HUES6 (cell line): Measurements from ENCODE around the gene NR3C2.

Source experiments
- H3K27ac ChIP-seq: 2 replicates; pipeline ENCODE4 v1.7.0; 2013; ENCODE audit warnings: low read depth, mild to moderate bottlenecking, low read length, inconsistent platforms
- H3K27me3 ChIP-seq: 2 replicates; pipeline ENCODE4 v1.6.1; 2013; ENCODE audit warnings: low read length; ENCODE audit not compliant: control insufficient read depth, insufficient read depth
- H3K36me3 ChIP-seq: 2 replicates; pipeline ENCODE4 v1.6.1; 2013; ENCODE audit warnings: low read length; ENCODE audit not compliant: control insufficient read depth, insufficient read depth
- H3K4me1 ChIP-seq: 2 replicates; pipeline ENCODE4 v1.6.1; 2013; ENCODE audit warnings: low read length; ENCODE audit not compliant: control insufficient read depth, insufficient read depth
- H3K4me3 ChIP-seq: 2 replicates; pipeline ENCODE4 v1.5.1; 2013; ENCODE audit warnings: low read depth, low read length
- H3K9ac ChIP-seq: one replicate; pipeline ENCODE4 v1.6.1; 2013; ENCODE audit warnings: mild to moderate bottlenecking, low read length
- H3K9me3 ChIP-seq: 2 replicates; pipeline ENCODE4 v1.6.1; 2013; ENCODE audit warnings: low read depth, low read length; ENCODE audit not compliant: control insufficient read depth, insufficient read depth

NR3C2 gene

GRCh38 chr4:148239494-148239985 is 202.7 kb downstream of the NR3C2 start:
- Histone ChIP-seq H3K27ac (no peak overlapping the region), H3K9ac (no peak overlapping the region), H3K27me3 (no peaks in the 10 kb centered on the region), H3K36me3 (no peaks in the 10 kb centered on the region), H3K4me1 (no peaks in the 10 kb centered on the region), H3K9me3 (no peaks in the 10 kb centered on the region), H3K4me3 (no peak overlapping the region)

GRCh38 chr4:148238811-148239493 is 203.3 kb downstream of the NR3C2 start:
- Histone ChIP-seq H3K4me1 (no peaks in the 10 kb centered on the region), H3K9ac (no peak overlapping the region), H3K9me3 (no peaks in the 10 kb centered on the region)

GRCh38 chr4:148238086-148238485 is 204.1 kb downstream of the NR3C2 start:
- H3K4me3 ChIP-seq, result no peak overlapping the region
- no peak overlapping the region for H3K9ac ChIP-seq
- no peaks in the 10 kb centered on the region for H3K9me3 ChIP-seq
- no peak overlapping the region for H3K27ac ChIP-seq
- H3K4me1 ChIP-seq, result no peaks in the 10 kb centered on the region
- H3K27me3 ChIP-seq, result no peaks in the 10 kb centered on the region
- no peaks in the 10 kb centered on the region for H3K36me3 ChIP-seq

More at GRCh38 chr4:148238811-148239493, 203.3 kb downstream of the NR3C2 start:
- Histone ChIP-seq H3K27ac (no peak overlapping the region), H3K4me3 (no peak overlapping the region), H3K36me3 (no peaks in the 10 kb centered on the region), H3K27me3 (no peaks in the 10 kb centered on the region)

GRCh38 chr4:148235809-148236208 is 206.4 kb downstream of the NR3C2 start:
- no peaks in the 10 kb centered on the region for H3K36me3 ChIP-seq
- H3K27ac ChIP-seq, result no peak overlapping the region
- no peak overlapping the region for H3K9ac ChIP-seq
- no peaks in the 10 kb centered on the region for H3K4me1 ChIP-seq
- H3K9me3 ChIP-seq, result no peaks in the 10 kb centered on the region
- H3K4me3 ChIP-seq, result no peak overlapping the region
- no peaks in the 10 kb centered on the region for H3K27me3 ChIP-seq

GRCh38 chr4:148229798-148230197 is 212.4 kb downstream of the NR3C2 start:
- no peak overlapping the region for H3K9ac ChIP-seq

GRCh38 chr4:148229028-148229427 is 213.2 kb downstream of the NR3C2 start:
- Histone ChIP-seq H3K9ac (no peak overlapping the region), H3K27ac (no peak overlapping the region), H3K36me3 (no peaks in the 10 kb centered on the region), H3K4me3 (no peak overlapping the region), H3K4me1 (no peaks in the 10 kb centered on the region), H3K27me3 (no peaks in the 10 kb centered on the region), H3K9me3 (no peaks in the 10 kb centered on the region)

More at GRCh38 chr4:148229798-148230197, 212.4 kb downstream of the NR3C2 start:
- Histone ChIP-seq H3K9me3 (no peaks in the 10 kb centered on the region), H3K27ac (no peak overlapping the region), H3K4me3 (no peak overlapping the region), H3K4me1 (no peaks in the 10 kb centered on the region), H3K27me3 (no peaks in the 10 kb centered on the region), H3K36me3 (no peaks in the 10 kb centered on the region)

- Histone ChIP-seq H3K9me3 (no peaks in the 10 kb centered on the region), H3K36me3 (no peaks in the 10 kb centered on the region), H3K27me3 (no peaks in the 10 kb centered on the region), H3K27ac (no peak overlapping the region), H3K4me1 (no peaks in the 10 kb centered on the region), H3K9ac (no peak overlapping the region), H3K4me3 (no peak overlapping the region)
Measured at GRCh38 chr4:148227147-148227546, 215.1 kb downstream of the NR3C2 start.

- Histone ChIP-seq H3K27me3 (no peaks in the 10 kb centered on the region), H3K36me3 (no peaks in the 10 kb centered on the region), H3K27ac (no peak overlapping the region), H3K9ac (no peak overlapping the region), H3K4me1 (no peaks in the 10 kb centered on the region), H3K4me3 (no peak overlapping the region), H3K9me3 (no peaks in the 10 kb centered on the region)
Measured at GRCh38 chr4:148226341-148226740, 215.9 kb downstream of the NR3C2 start.

GRCh38 chr4:148225639-148226038 is 216.6 kb downstream of the NR3C2 start:
- H3K4me3 ChIP-seq, result no peak overlapping the region
- H3K4me1 ChIP-seq, result no peaks in the 10 kb centered on the region
- H3K36me3 ChIP-seq, result no peaks in the 10 kb centered on the region
- H3K9me3 ChIP-seq, result no peaks in the 10 kb centered on the region
- H3K27ac ChIP-seq, result no peak overlapping the region
- H3K27me3 ChIP-seq, result no peaks in the 10 kb centered on the region
- no peak overlapping the region for H3K9ac ChIP-seq

GRCh38 chr4:148224476-148224875 is 217.7 kb downstream of the NR3C2 start:
- H3K27me3 ChIP-seq, result no peaks in the 10 kb centered on the region
- no peak overlapping the region for H3K4me3 ChIP-seq
- H3K9me3 ChIP-seq, result no peaks in the 10 kb centered on the region
- H3K4me1 ChIP-seq, result no peaks in the 10 kb centered on the region
- no peak overlapping the region for H3K27ac ChIP-seq
- no peak overlapping the region for H3K9ac ChIP-seq
- no peaks in the 10 kb centered on the region for H3K36me3 ChIP-seq

GRCh38 chr4:148222991-148223660 is 219.1 kb downstream of the NR3C2 start:
- H3K4me3 ChIP-seq, result no peak overlapping the region
- no peaks in the 10 kb centered on the region for H3K27me3 ChIP-seq
- no peaks in the 10 kb centered on the region for H3K4me1 ChIP-seq
- no peak overlapping the region for H3K9ac ChIP-seq
- no peak overlapping the region for H3K27ac ChIP-seq
- H3K36me3 ChIP-seq, result no peaks in the 10 kb centered on the region
- H3K9me3 ChIP-seq, result no peaks in the 10 kb centered on the region
